Stimulated activated CD4-positive, alpha-beta T cell treated with anti-CD3 and anti-CD28 coated beads, Interleukin-4, amount 100 ng/mL, for 4 hours (primary cell): ENCODE measurements around the gene SESN3.

Experiments
- DNase-seq, 2 experiments: peaks; one replicate each; pipeline ENCODE4 v3.0.0-alpha.2; 2020

SESN3 gene

GRCh38 chr11:95115597-95115996, 115.4 kb downstream of the SESN3 start:
- DNase-seq, result no peak
